ENCODE measurements around the gene ETDC.

ETDC gene

GRCh38 chrX:135346975-135347374 is 37.7 kb downstream of the ETDC start:
- no peak for DNase-seq (ENCODE audit: low spot score)

- no peak for DNase-seq (ENCODE audit: low spot score)
Observed at GRCh38 chrX:135347381-135348016, 38.2 kb downstream of the ETDC start.

- no peak for DNase-seq (ENCODE audit: low spot score)
Observed at GRCh38 chrX:135354288-135354687, 45.0 kb downstream of the ETDC start.

Measured in NAMALWA (cell line).